Measurements from ENCODE around the gene HAP1. TPM values are rescaled to one million over a fixed set of nuclear protein-coding genes. Genes with fewer than 3 reads are reported as not detected.

The HAP1 gene
- polyA plus RNA-seq, 1 of the 3 experiments (the other 2 are of a cell fraction) = 0.18 TPM

GRCh38 chr17:41737680-41738023 lies 3.2 kb upstream of the HAP1 start:
- H3K4me1 ChIP-seq (ENCODE audit: control insufficient read depth in 1 of 2, insufficient read depth in 2 of 2, low read depth in 1 of 2, low read length in 1 of 2) = peaks cover 0 to 15% of the 10 kb centered on the region in 2 experiments; a peak in 1 of 4 replicates
- TF ChIP-seq POLR2AphosphoS5 (IDR thresholded peaks at IDR 0.05; ENCODE audit: low read depth, low read length) = no peak

GRCh38 chr17:41736983-41737679 lies 2.7 kb upstream of the HAP1 start:
- Histone ChIP-seq H3K27me3 (ENCODE audit: insufficient read depth) (peaks cover 51% of the 10 kb centered on the region), H3K9me2 (no peaks in the 10 kb centered on the region), H3K4me1 (ENCODE audit: control insufficient read depth in 1 of 2, insufficient read depth in 2 of 2, low read depth in 1 of 2, low read length in 1 of 2) (peaks cover 0 to 15% of the 10 kb centered on the region in 2 experiments; a peak in 1 of 4 replicates), H3F3A (replicated peaks; ENCODE audit: insufficient read depth) (no peaks in the 10 kb centered on the region), H3K4me2 (no peak overlapping the region), H3K36me3 (replicated peaks in 1 of 2; ENCODE audit: control insufficient read depth in 1 of 2, insufficient read depth in 2 of 2, low read length in 1 of 2) (no peaks in the 10 kb centered on the region), H3K9ac (no peak overlapping the region), H3K9me3 (no peaks in the 10 kb centered on the region), H3K79me2 (ENCODE audit: insufficient read depth) (no peaks in the 10 kb centered on the region), H4K20me1 (ENCODE audit: insufficient read depth) (no peaks in the 10 kb centered on the region), H3K4me3 (ENCODE audit: low read depth in 2 of 2, low read length in 1 of 2) (no peak overlapping the region), H3K27ac (ENCODE audit: low read depth in 2 of 2, low read length in 1 of 2) (no peak overlapping the region), H2AFZ (ENCODE audit: low read depth) (no peak overlapping the region)
- CTCF ChIA-PET = interaction anchor here (0.5 to 24.8 kb wide), 36 partner anchors 9 to 281 kb away, joined by 3 to 405 read pairs (median 4); partner anchors contain the start of genes FKBP10, JUP, KLHL11 and ODAD4
- DNase-seq = no peak
- TF ChIP-seq SMC3 (IDR thresholded peaks at IDR 0.05; ENCODE audit: low read depth, low read length) = no peak
- TF ChIP-seq, protein P1, sequence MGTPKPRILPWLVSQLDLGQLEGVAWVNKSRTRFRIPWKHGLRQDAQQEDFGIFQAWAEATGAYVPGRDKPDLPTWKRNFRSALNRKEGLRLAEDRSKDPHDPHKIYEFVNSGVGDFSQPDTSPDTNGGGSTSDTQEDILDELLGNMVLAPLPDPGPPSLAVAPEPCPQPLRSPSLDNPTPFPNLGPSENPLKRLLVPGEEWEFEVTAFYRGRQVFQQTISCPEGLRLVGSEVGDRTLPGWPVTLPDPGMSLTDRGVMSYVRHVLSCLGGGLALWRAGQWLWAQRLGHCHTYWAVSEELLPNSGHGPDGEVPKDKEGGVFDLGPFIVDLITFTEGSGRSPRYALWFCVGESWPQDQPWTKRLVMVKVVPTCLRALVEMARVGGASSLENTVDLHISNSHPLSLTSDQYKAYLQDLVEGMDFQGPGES (IDR thresholded peaks at IDR 0.05; ENCODE audit: low read depth, low read length) = no peak
- WGBS (ENCODE audit: low lambda C conversion rate) = 17% methylated on average over 17 of the region's 17 CpGs
- POLR2A ChIA-PET = interaction anchor here (1.5 kb wide), 1 partner anchor 64 kb away, joined by 7 read pairs; no protein-coding TSS in a partner anchor

More at GRCh38 chr17:41737680-41738023, 3.2 kb upstream of the HAP1 start:
- WGBS (ENCODE audit: low lambda C conversion rate) = 10% methylated on average over 4 of the region's 5 CpGs
- Histone ChIP-seq H3K9me3 (no peaks in the 10 kb centered on the region), H3K4me3 (ENCODE audit: low read depth in 2 of 2, low read length in 1 of 2) (peak overlapping the region in 1 of 2 experiments; percentile 1; a peak in 1 of 4 replicates), H4K20me1 (ENCODE audit: insufficient read depth) (no peaks in the 10 kb centered on the region), H3K4me2 (no peak overlapping the region), H3K27me3 (ENCODE audit: insufficient read depth) (peaks cover 45% of the 10 kb centered on the region), H3K79me2 (ENCODE audit: insufficient read depth) (no peaks in the 10 kb centered on the region), H3K9me2 (no peaks in the 10 kb centered on the region), H3K36me3 (replicated peaks in 1 of 2; ENCODE audit: control insufficient read depth in 1 of 2, insufficient read depth in 2 of 2, low read length in 1 of 2) (no peaks in the 10 kb centered on the region), H3K27ac (ENCODE audit: low read depth in 2 of 2, low read length in 1 of 2) (no peak overlapping the region), H3F3A (replicated peaks; ENCODE audit: insufficient read depth) (no peaks in the 10 kb centered on the region), H3K9ac (no peak overlapping the region), H2AFZ (ENCODE audit: low read depth) (no peak overlapping the region)
- ChIA-PET CTCF (interaction anchor here (0.5 to 24.8 kb wide), 36 partner anchors 8 to 281 kb away, joined by 3 to 405 read pairs (median 4); partner anchors contain the start of genes FKBP10, JUP, KLHL11 and ODAD4), POLR2A (interaction anchor here (1.5 kb wide), 1 partner anchor 64 kb away, joined by 7 read pairs; no protein-coding TSS in a partner anchor)
- DNase-seq = no peak

DNA sequence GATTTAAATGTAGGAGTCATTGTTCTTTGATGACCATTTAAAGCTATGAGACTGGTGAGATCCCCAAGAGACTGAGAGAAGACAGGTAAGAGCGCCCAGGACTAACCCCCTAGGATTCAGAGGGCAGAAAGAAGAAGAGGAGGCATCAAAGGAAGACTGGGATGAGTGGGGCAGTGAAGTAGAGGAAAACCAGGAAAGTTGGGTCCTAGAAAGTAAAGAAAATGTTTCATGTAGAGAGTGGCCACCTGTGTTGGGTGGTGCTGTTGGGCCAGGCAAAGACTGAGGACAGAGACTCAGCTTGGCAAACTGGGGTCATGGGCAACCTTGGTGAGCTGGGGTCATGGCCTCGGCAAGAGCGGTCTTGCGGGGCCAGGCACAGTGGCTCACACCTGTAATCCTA lies 1.3 kb upstream of the HAP1 start:
- ChIA-PET POLR2A (interaction anchor here (1.0 kb wide), 1 partner anchor 51 kb away, joined by 3 read pairs; the partner anchor contains the start of gene JUP), CTCF (interaction anchor here (0.9 to 24.8 kb wide), 4 partner anchors 11 to 224 kb away, joined by 3 to 405 read pairs (median 18); partner anchors contain the start of genes FKBP10, JUP and P3H4)
- Histone ChIP-seq H3F3A (replicated peaks; ENCODE audit: insufficient read depth) (no peaks in the 10 kb centered on the region), H3K79me2 (ENCODE audit: insufficient read depth) (no peaks in the 10 kb centered on the region), H2AFZ (ENCODE audit: low read depth) (no peak overlapping the region), H3K4me3 (ENCODE audit: low read depth in 2 of 2, low read length in 1 of 2) (no peak overlapping the region), H3K27ac (ENCODE audit: low read depth in 2 of 2, low read length in 1 of 2) (no peak overlapping the region), H3K9ac (no peak overlapping the region), H3K4me2 (no peak overlapping the region), H3K36me3 (replicated peaks in 1 of 2; ENCODE audit: control insufficient read depth in 1 of 2, insufficient read depth in 2 of 2, low read length in 1 of 2) (no peaks in the 10 kb centered on the region), H3K27me3 (ENCODE audit: insufficient read depth) (peaks cover 64% of the 10 kb centered on the region), H3K4me1 (ENCODE audit: control insufficient read depth in 1 of 2, insufficient read depth in 2 of 2, low read depth in 1 of 2, low read length in 1 of 2) (peaks cover 0 to 15% of the 10 kb centered on the region in 2 experiments; a peak in 1 of 4 replicates), H3K9me3 (no peaks in the 10 kb centered on the region), H3K9me2 (no peaks in the 10 kb centered on the region), H4K20me1 (ENCODE audit: insufficient read depth) (no peaks in the 10 kb centered on the region)
- no peak for DNase-seq
- 59% methylated on average over 4 of the region's 4 CpGs for WGBS (ENCODE audit: low lambda C conversion rate)
- TF ChIP-seq EZH2phosphoT487 (IDR thresholded peaks at IDR 0.05; ENCODE audit: borderline replicate concordance, low read depth) = no peak
- TF ChIP-seq JUND (IDR thresholded peaks at IDR 0.05) = no peak
- no peak for TF ChIP-seq PBX3 (IDR thresholded peaks at IDR 0.05)
- TF ChIP-seq TAF1 (IDR thresholded peaks at IDR 0.05; ENCODE audit: borderline replicate concordance, low read depth, low read length) = no peak
- TF ChIP-seq FOXJ3 (CRISPR knock-in tag; IDR thresholded peaks at IDR 0.05) = no peak
- TF ChIP-seq MAX (IDR thresholded peaks at IDR 0.05; ENCODE audit: low read depth) = no peak
- TF ChIP-seq CHD2 (IDR thresholded peaks at IDR 0.05; ENCODE audit: low read length, partially characterized antibody) = no peak
- no peak for TF ChIP-seq RAD21 (IDR thresholded peaks at IDR 0.05; ENCODE audit: low read length)
- no peak for TF ChIP-seq SMC3 (IDR thresholded peaks at IDR 0.05; ENCODE audit: low read depth, low read length)
- TF ChIP-seq, protein P2, sequence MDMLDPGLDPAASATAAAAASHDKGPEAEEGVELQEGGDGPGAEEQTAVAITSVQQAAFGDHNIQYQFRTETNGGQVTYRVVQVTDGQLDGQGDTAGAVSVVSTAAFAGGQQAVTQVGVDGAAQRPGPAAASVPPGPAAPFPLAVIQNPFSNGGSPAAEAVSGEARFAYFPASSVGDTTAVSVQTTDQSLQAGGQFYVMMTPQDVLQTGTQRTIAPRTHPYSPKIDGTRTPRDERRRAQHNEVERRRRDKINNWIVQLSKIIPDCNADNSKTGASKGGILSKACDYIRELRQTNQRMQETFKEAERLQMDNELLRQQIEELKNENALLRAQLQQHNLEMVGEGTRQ (IDR thresholded peaks at IDR 0.05; ENCODE audit: borderline replicate concordance, low read depth, low read length) = no peak
- TF ChIP-seq, protein P3, sequence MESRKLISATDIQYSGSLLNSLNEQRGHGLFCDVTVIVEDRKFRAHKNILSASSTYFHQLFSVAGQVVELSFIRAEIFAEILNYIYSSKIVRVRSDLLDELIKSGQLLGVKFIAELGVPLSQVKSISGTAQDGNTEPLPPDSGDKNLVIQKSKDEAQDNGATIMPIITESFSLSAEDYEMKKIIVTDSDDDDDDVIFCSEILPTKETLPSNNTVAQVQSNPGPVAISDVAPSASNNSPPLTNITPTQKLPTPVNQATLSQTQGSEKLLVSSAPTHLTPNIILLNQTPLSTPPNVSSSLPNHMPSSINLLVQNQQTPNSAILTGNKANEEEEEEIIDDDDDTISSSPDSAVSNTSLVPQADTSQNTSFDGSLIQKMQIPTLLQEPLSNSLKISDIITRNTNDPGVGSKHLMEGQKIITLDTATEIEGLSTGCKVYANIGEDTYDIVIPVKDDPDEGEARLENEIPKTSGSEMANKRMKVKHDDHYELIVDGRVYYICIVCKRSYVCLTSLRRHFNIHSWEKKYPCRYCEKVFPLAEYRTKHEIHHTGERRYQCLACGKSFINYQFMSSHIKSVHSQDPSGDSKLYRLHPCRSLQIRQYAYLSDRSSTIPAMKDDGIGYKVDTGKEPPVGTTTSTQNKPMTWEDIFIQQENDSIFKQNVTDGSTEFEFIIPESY (IDR thresholded peaks at IDR 0.05; ENCODE audit: borderline replicate concordance, low read depth) = no peak

All from SK-N-SH (cell line).